Astrocyte (in vitro differentiated cells and primary cell): Measurements from ENCODE around the gene ANKRD33B. TPM values are rescaled to one million over a fixed set of nuclear protein-coding genes. Genes with fewer than 3 reads are reported as not detected.
"Not testable (repeated sequence)": the region's sequence is repeated elsewhere in the genome, so short reads cannot be mapped to it uniquely, and the experiment has no call there.

Experiments used
- DNase-seq: peaks from one replicate; pipeline ENCODE4 v3.0.0-alpha.2; 2010; ENCODE audit warnings: low read depth
- FAIRE-seq: peaks from 2 replicates; lab custom pipeline; 2011; peaks lifted over from hg19 to GRCh38; lab: Jason Lieb, UNC
- H2AFZ ChIP-seq: 2 replicates; pipeline ENCODE4 v1.6.0; 2012; ENCODE audit warnings: low read depth, low read length, inconsistent platforms
- H3K27ac ChIP-seq: 2 replicates; pipeline ENCODE4 v1.5.1; 2011; ENCODE audit warnings: low read depth, low read length, inconsistent platforms
- H3K27me3 ChIP-seq: 2 replicates; pipeline ENCODE4 v1.6.0; 2011; ENCODE audit warnings: low read length, inconsistent platforms; ENCODE audit not compliant: insufficient read depth
- H3K36me3 ChIP-seq: 2 replicates; pipeline ENCODE4 v1.5.1; 2011; ENCODE audit warnings: low read length, inconsistent platforms; ENCODE audit not compliant: insufficient read depth
- H3K4me1 ChIP-seq: 2 replicates; pipeline ENCODE4 v1.5.1; 2011; ENCODE audit warnings: low read length, inconsistent platforms; ENCODE audit not compliant: insufficient read depth
- H3K4me2 ChIP-seq: 2 replicates; pipeline ENCODE4 v1.6.0; 2012; ENCODE audit warnings: low read length, inconsistent platforms
- H3K4me3 ChIP-seq: 2 replicates; pipeline ENCODE4 v1.5.1; 2011; ENCODE audit warnings: low read depth, mild to moderate bottlenecking, low read length, inconsistent platforms; ENCODE audit not compliant: insufficient read depth
- H3K79me2 ChIP-seq: 2 replicates; pipeline ENCODE4 v1.6.0; 2012; ENCODE audit warnings: mild to moderate bottlenecking, low read length, inconsistent platforms; ENCODE audit not compliant: insufficient read depth
- H3K9ac ChIP-seq: 2 replicates; pipeline ENCODE4 v1.6.0; 2012; ENCODE audit warnings: mild to moderate bottlenecking, low read length, inconsistent platforms
- H3K9me3 ChIP-seq: 2 replicates; pipeline ENCODE4 v1.5.1; 2012; ENCODE audit warnings: low read depth, mild to moderate bottlenecking, low read length, inconsistent platforms; ENCODE audit not compliant: insufficient read depth
- H4K20me1 ChIP-seq: 2 replicates; pipeline ENCODE4 v1.6.0; 2012; ENCODE audit warnings: low read length, inconsistent platforms; ENCODE audit not compliant: insufficient read depth
- H3K27ac Mint-ChIP-seq: one replicate; pipeline ENCODE4 v1.8.0; 2021; ENCODE audit warnings: mild to moderate bottlenecking, mixed read lengths; ENCODE audit not compliant: unreplicated experiment
- H3K27me3 Mint-ChIP-seq: one replicate; pipeline ENCODE4 v1.8.0; 2021; ENCODE audit warnings: low read depth, mixed read lengths; ENCODE audit not compliant: unreplicated experiment
- H3K36me3 Mint-ChIP-seq: one replicate; pipeline ENCODE4 v1.8.0; 2021; ENCODE audit warnings: low read depth, mixed read lengths; ENCODE audit not compliant: unreplicated experiment
- H3K4me1 Mint-ChIP-seq: one replicate; pipeline ENCODE4 v1.8.0; 2021; ENCODE audit warnings: low read depth, mixed read lengths; ENCODE audit not compliant: unreplicated experiment
- H3K4me3 Mint-ChIP-seq: one replicate; pipeline ENCODE4 v1.8.0; 2021; ENCODE audit warnings: mild to moderate bottlenecking, moderate library complexity, mixed read lengths; ENCODE audit not compliant: unreplicated experiment
- H3K9me3 Mint-ChIP-seq: one replicate; pipeline ENCODE4 v1.8.0; 2021; ENCODE audit warnings: mild to moderate bottlenecking, mixed read lengths; ENCODE audit not compliant: unreplicated experiment
- CTCF ChIP-seq: IDR thresholded peaks from 2 replicates; pipeline ENCODE4 v1.5.1; 2011; ENCODE audit warnings: low read depth, mild to moderate bottlenecking, inconsistent platforms, low read length, moderate library complexity; ENCODE audit not compliant: insufficient read depth
- EZH2 ChIP-seq: IDR thresholded peaks from 2 replicates; pipeline ENCODE4 v1.6.1; 2012; ENCODE audit warnings: mild to moderate bottlenecking, low read length, inconsistent platforms; ENCODE audit not compliant: insufficient read depth
- total RNA-seq: library from RNA; stranded (reverse); gene quantifications from 2 replicates; pipeline ENCODE4 v1.2.1, GENCODE V29; 2021

ANKRD33B gene
- total RNA-seq, 1 donor from 2014 or later, result 22.7 TPM

GRCh38 chr5:10567121-10567591 is 3.3 kb downstream of the ANKRD33B start:
- no peaks in the 10 kb centered on the region for H3K27me3 Mint-ChIP-seq
- H3K36me3 ChIP-seq, result no peaks in the 10 kb centered on the region
- peaks cover 24% of the 10 kb centered on the region for H3K4me1 Mint-ChIP-seq
- H3K4me3 ChIP-seq, result no peak overlapping the region
- no peak overlapping the region for H2AFZ ChIP-seq
- H3K9me3 ChIP-seq, result no peaks in the 10 kb centered on the region
- no peak overlapping the region for H3K9ac ChIP-seq
- H3K27ac ChIP-seq, result no peak overlapping the region
- H3K4me2 ChIP-seq, result peak overlapping the region; percentile 92
- no peak for FAIRE-seq
- H3K27me3 ChIP-seq, result no peaks in the 10 kb centered on the region
- TF ChIP-seq CTCF, result no peak
- no peak for TF ChIP-seq EZH2
- peak overlapping the region; percentile 67 for H3K27ac Mint-ChIP-seq
- H4K20me1 ChIP-seq, result peaks cover 41% of the 10 kb centered on the region
- H3K36me3 Mint-ChIP-seq, result peaks cover 2% of the 10 kb centered on the region
- H3K4me1 ChIP-seq, result peaks cover 10% of the 10 kb centered on the region
- peak overlapping the region; percentile 60 for H3K4me3 Mint-ChIP-seq
- H3K79me2 ChIP-seq, result peaks cover 13% of the 10 kb centered on the region
- peak; percentile 37 for DNase-seq
- H3K9me3 Mint-ChIP-seq, result no peaks in the 10 kb centered on the region

GRCh38 chr5:10567781-10568321 is 4.0 kb downstream of the ANKRD33B start:
- TF ChIP-seq CTCF (no peak), EZH2 (no peak)
- DNase-seq, result no peak

GRCh38 chr5:10570540-10570939 is 6.7 kb downstream of the ANKRD33B start:
- not testable (repeated sequence) for H3K27ac ChIP-seq, DNase-seq
- peaks cover 13% of the 10 kb centered on the region for H3K79me2 ChIP-seq

More at GRCh38 chr5:10567781-10568321, 4.0 kb downstream of the ANKRD33B start:
- Histone ChIP-seq H3K79me2 (peaks cover 13% of the 10 kb centered on the region), H3K4me3 (no peak overlapping the region), H3K36me3 (no peaks in the 10 kb centered on the region), H4K20me1 (peaks cover 41% of the 10 kb centered on the region), H3K4me2 (no peak overlapping the region), H3K27me3 (no peaks in the 10 kb centered on the region), H3K9me3 (no peaks in the 10 kb centered on the region), H3K27ac (no peak overlapping the region), H3K9ac (no peak overlapping the region), H3K4me1 (peaks cover 8% of the 10 kb centered on the region), H2AFZ (no peak overlapping the region)
- peaks cover 2% of the 10 kb centered on the region for H3K36me3 Mint-ChIP-seq
- H3K9me3 Mint-ChIP-seq, result no peaks in the 10 kb centered on the region
- H3K4me1 Mint-ChIP-seq, result peaks cover 24% of the 10 kb centered on the region
- peak overlapping the region; percentile 60 for H3K4me3 Mint-ChIP-seq
- FAIRE-seq, result no peak
- peak overlapping the region; percentile 67 for H3K27ac Mint-ChIP-seq
- no peaks in the 10 kb centered on the region for H3K27me3 Mint-ChIP-seq

More at GRCh38 chr5:10570540-10570939, 6.7 kb downstream of the ANKRD33B start:
- H3K9ac ChIP-seq, H3K4me1 ChIP-seq, H3K9me3 ChIP-seq, H2AFZ ChIP-seq, H3K9me3 Mint-ChIP-seq, H3K36me3 ChIP-seq, FAIRE-seq, H3K4me2 ChIP-seq, H3K4me3 Mint-ChIP-seq, H3K4me3 ChIP-seq, H3K36me3 Mint-ChIP-seq, H3K27ac Mint-ChIP-seq, H3K27me3 Mint-ChIP-seq, H3K27me3 ChIP-seq: not testable (repeated sequence)
- peaks cover 35% of the 10 kb centered on the region for H4K20me1 ChIP-seq
- peaks cover 24% of the 10 kb centered on the region for H3K4me1 Mint-ChIP-seq
